Thyroid gland (tissue), 4 donors: ENCODE measurements around the gene CASR.

ENCODE experiments used
- POLR2A ChIP-seq, 2 donors: fragments of 450-650 bp; IDR thresholded peaks; one replicate each; pipeline ENCODE4 v1.6.1; 2017; ENCODE audit warnings: antibody characterized with exemption in 2 of 2, mild to moderate bottlenecking in 2 of 2, moderate library complexity in 1 of 2
- TF ChIP-seq, protein P1 (sequence below), 6 experiments: fragments of 200-600 bp in 3 of 6; fragments of 450-650 bp in 3 of 6; sonication (generic) in 3 of 6; IDR thresholded peaks; one replicate each; pipeline ENCODE4 v1.5.1; 2016 to 2019; ENCODE audit warnings: antibody characterized with exemption in 6 of 6, mild to moderate bottlenecking in 2 of 6, inconsistent platforms in 1 of 6, moderate library complexity in 1 of 6

GRCh38 chr3:122257644-122258364 is 74.3 kb downstream of the CASR start:
- TF ChIP-seq, protein P1, sequence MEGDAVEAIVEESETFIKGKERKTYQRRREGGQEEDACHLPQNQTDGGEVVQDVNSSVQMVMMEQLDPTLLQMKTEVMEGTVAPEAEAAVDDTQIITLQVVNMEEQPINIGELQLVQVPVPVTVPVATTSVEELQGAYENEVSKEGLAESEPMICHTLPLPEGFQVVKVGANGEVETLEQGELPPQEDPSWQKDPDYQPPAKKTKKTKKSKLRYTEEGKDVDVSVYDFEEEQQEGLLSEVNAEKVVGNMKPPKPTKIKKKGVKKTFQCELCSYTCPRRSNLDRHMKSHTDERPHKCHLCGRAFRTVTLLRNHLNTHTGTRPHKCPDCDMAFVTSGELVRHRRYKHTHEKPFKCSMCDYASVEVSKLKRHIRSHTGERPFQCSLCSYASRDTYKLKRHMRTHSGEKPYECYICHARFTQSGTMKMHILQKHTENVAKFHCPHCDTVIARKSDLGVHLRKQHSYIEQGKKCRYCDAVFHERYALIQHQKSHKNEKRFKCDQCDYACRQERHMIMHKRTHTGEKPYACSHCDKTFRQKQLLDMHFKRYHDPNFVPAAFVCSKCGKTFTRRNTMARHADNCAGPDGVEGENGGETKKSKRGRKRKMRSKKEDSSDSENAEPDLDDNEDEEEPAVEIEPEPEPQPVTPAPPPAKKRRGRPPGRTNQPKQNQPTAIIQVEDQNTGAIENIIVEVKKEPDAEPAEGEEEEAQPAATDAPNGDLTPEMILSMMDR (IDR thresholded peaks at IDR 0.05), result no peak
- TF ChIP-seq POLR2A (IDR thresholded peaks at IDR 0.05), result no peak
